Measurements from ENCODE around the gene MRM2. TPM values are rescaled to one million over a fixed set of nuclear protein-coding genes. Genes with fewer than 3 reads are reported as not detected.

Gene MRM2
- total RNA-seq, 1 experiment from 2014 or later, result 35.5 TPM

GRCh38 chr7:2225830-2226229 is 16.2 kb downstream of the MRM2 start:
- no peak overlapping the region for H3K27ac ChIP-seq (ENCODE audit: low read length)
- H3K9ac ChIP-seq (ENCODE audit: low read length), result no peak overlapping the region
- no peaks in the 10 kb centered on the region for H3K9me2 ChIP-seq (replicated peaks; ENCODE audit: insufficient read depth, low read length)
- peaks cover 46% of the 10 kb centered on the region for H3K79me2 ChIP-seq (ENCODE audit: low read length)
- no peaks in the 10 kb centered on the region for H4K20me1 ChIP-seq (ENCODE audit: insufficient read depth, low read depth, low read length)
- peaks cover 1% of the 10 kb centered on the region for H3K4me1 ChIP-seq (ENCODE audit: low read length)
- H3K9me3 ChIP-seq (ENCODE audit: low read length), result no peaks in the 10 kb centered on the region
- no peaks in the 10 kb centered on the region for H3K27me3 ChIP-seq (ENCODE audit: low read length)
- H3K36me3 ChIP-seq (ENCODE audit: insufficient read depth, low read length), result peaks cover 16% of the 10 kb centered on the region
- no peak overlapping the region for H3K4me3 ChIP-seq (ENCODE audit: low read length)
- H3K4me2 ChIP-seq (ENCODE audit: low read depth, low read length, poor library complexity, severe bottlenecking), result no peak overlapping the region
- no peak overlapping the region for H2AFZ ChIP-seq (ENCODE audit: low read length)
- no peak for DNase-seq

GRCh38 chr7:2225336-2225735 is 16.7 kb downstream of the MRM2 start:
- no peaks in the 10 kb centered on the region for H3K4me1 ChIP-seq (ENCODE audit: low read length)
- H3K27ac ChIP-seq (ENCODE audit: low read length), result no peak overlapping the region
- no peak overlapping the region for H3K9ac ChIP-seq (ENCODE audit: low read length)
- H3K79me2 ChIP-seq (ENCODE audit: low read length), result peaks cover 41% of the 10 kb centered on the region
- H3K9me2 ChIP-seq (replicated peaks; ENCODE audit: insufficient read depth, low read length), result no peaks in the 10 kb centered on the region
- no peak overlapping the region for H2AFZ ChIP-seq (ENCODE audit: low read length)
- no peaks in the 10 kb centered on the region for H4K20me1 ChIP-seq (ENCODE audit: insufficient read depth, low read depth, low read length)
- no peaks in the 10 kb centered on the region for H3K9me3 ChIP-seq (ENCODE audit: low read length)
- no peak overlapping the region for H3K4me3 ChIP-seq (ENCODE audit: low read length)
- peaks cover 16% of the 10 kb centered on the region for H3K36me3 ChIP-seq (ENCODE audit: insufficient read depth, low read length)
- DNase-seq, result no peak
- no peak overlapping the region for H3K4me2 ChIP-seq (ENCODE audit: low read depth, low read length, poor library complexity, severe bottlenecking)
- no peaks in the 10 kb centered on the region for H3K27me3 ChIP-seq (ENCODE audit: low read length)

- Histone ChIP-seq H2AFZ (ENCODE audit: low read length) (no peak overlapping the region), H3K27me3 (ENCODE audit: low read length) (no peaks in the 10 kb centered on the region), H3K36me3 (ENCODE audit: insufficient read depth, low read length) (peaks cover 16% of the 10 kb centered on the region), H3K9me2 (replicated peaks; ENCODE audit: insufficient read depth, low read length) (no peaks in the 10 kb centered on the region), H3K4me1 (ENCODE audit: low read length) (no peaks in the 10 kb centered on the region), H3K4me3 (ENCODE audit: low read length) (no peak overlapping the region), H4K20me1 (ENCODE audit: insufficient read depth, low read depth, low read length) (no peaks in the 10 kb centered on the region), H3K4me2 (ENCODE audit: low read depth, low read length, poor library complexity, severe bottlenecking) (no peak overlapping the region), H3K9ac (ENCODE audit: low read length) (no peak overlapping the region), H3K79me2 (ENCODE audit: low read length) (peaks cover 37% of the 10 kb centered on the region), H3K27ac (ENCODE audit: low read length) (no peak overlapping the region), H3K9me3 (ENCODE audit: low read length) (no peaks in the 10 kb centered on the region)
- DNase-seq, result no peak
Measured at GRCh38 chr7:2224934-2225333, 17.1 kb downstream of the MRM2 start.

GRCh38 chr7:2224491-2224928 is 17.5 kb downstream of the MRM2 start:
- H3K27ac ChIP-seq (ENCODE audit: low read length), result no peak overlapping the region
- H3K9me3 ChIP-seq (ENCODE audit: low read length), result no peaks in the 10 kb centered on the region
- H3K4me3 ChIP-seq (ENCODE audit: low read length), result no peak overlapping the region
- peaks cover 33% of the 10 kb centered on the region for H3K79me2 ChIP-seq (ENCODE audit: low read length)
- DNase-seq, result no peak
- H3K9me2 ChIP-seq (replicated peaks; ENCODE audit: insufficient read depth, low read length), result no peaks in the 10 kb centered on the region
- H3K36me3 ChIP-seq (ENCODE audit: insufficient read depth, low read length), result peaks cover 16% of the 10 kb centered on the region
- no peaks in the 10 kb centered on the region for H3K27me3 ChIP-seq (ENCODE audit: low read length)
- no peaks in the 10 kb centered on the region for H4K20me1 ChIP-seq (ENCODE audit: insufficient read depth, low read depth, low read length)
- H3K4me2 ChIP-seq (ENCODE audit: low read depth, low read length, poor library complexity, severe bottlenecking), result no peak overlapping the region
- H3K4me1 ChIP-seq (ENCODE audit: low read length), result no peaks in the 10 kb centered on the region
- no peak overlapping the region for H3K9ac ChIP-seq (ENCODE audit: low read length)
- no peak overlapping the region for H2AFZ ChIP-seq (ENCODE audit: low read length)

- H3K27me3 ChIP-seq (ENCODE audit: low read length), result no peaks in the 10 kb centered on the region
- no peaks in the 10 kb centered on the region for H3K9me3 ChIP-seq (ENCODE audit: low read length)
- H3K4me3 ChIP-seq (ENCODE audit: low read length), result no peak overlapping the region
- no peak overlapping the region for H3K27ac ChIP-seq (ENCODE audit: low read length)
- no peaks in the 10 kb centered on the region for H3K9me2 ChIP-seq (replicated peaks; ENCODE audit: insufficient read depth, low read length)
- H3K36me3 ChIP-seq (ENCODE audit: insufficient read depth, low read length), result peaks cover 16% of the 10 kb centered on the region
- no peak overlapping the region for H3K4me2 ChIP-seq (ENCODE audit: low read depth, low read length, poor library complexity, severe bottlenecking)
- H3K9ac ChIP-seq (ENCODE audit: low read length), result no peak overlapping the region
- no peaks in the 10 kb centered on the region for H3K4me1 ChIP-seq (ENCODE audit: low read length)
- H3K79me2 ChIP-seq (ENCODE audit: low read length), result peaks cover 25% of the 10 kb centered on the region
- DNase-seq, result no peak
- H2AFZ ChIP-seq (ENCODE audit: low read length), result no peak overlapping the region
- H4K20me1 ChIP-seq (ENCODE audit: insufficient read depth, low read depth, low read length), result no peaks in the 10 kb centered on the region
Measured at GRCh38 chr7:2223321-2223720, 18.7 kb downstream of the MRM2 start.

- Histone ChIP-seq H4K20me1 (ENCODE audit: insufficient read depth, low read depth, low read length) (no peaks in the 10 kb centered on the region), H3K27me3 (ENCODE audit: low read length) (no peaks in the 10 kb centered on the region), H3K9ac (ENCODE audit: low read length) (no peak overlapping the region), H3K4me1 (ENCODE audit: low read length) (no peaks in the 10 kb centered on the region), H3K27ac (ENCODE audit: low read length) (no peak overlapping the region), H3K4me2 (ENCODE audit: low read depth, low read length, poor library complexity, severe bottlenecking) (no peak overlapping the region), H3K9me2 (replicated peaks; ENCODE audit: insufficient read depth, low read length) (no peaks in the 10 kb centered on the region), H3K4me3 (ENCODE audit: low read length) (no peak overlapping the region), H3K36me3 (ENCODE audit: insufficient read depth, low read length) (peaks cover 16% of the 10 kb centered on the region), H2AFZ (ENCODE audit: low read length) (no peak overlapping the region), H3K79me2 (ENCODE audit: low read length) (peaks cover 21% of the 10 kb centered on the region), H3K9me3 (ENCODE audit: low read length) (no peaks in the 10 kb centered on the region)
- no peak for DNase-seq
Measured at GRCh38 chr7:2222516-2222915, 19.5 kb downstream of the MRM2 start.

GRCh38 chr7:2220954-2221353 is 21.1 kb downstream of the MRM2 start:
- no peak overlapping the region for H3K27ac ChIP-seq (ENCODE audit: low read length)
- no peak overlapping the region for H3K4me3 ChIP-seq (ENCODE audit: low read length)
- no peaks in the 10 kb centered on the region for H3K9me3 ChIP-seq (ENCODE audit: low read length)
- H3K79me2 ChIP-seq (ENCODE audit: low read length), result peaks cover 16% of the 10 kb centered on the region
- H3K36me3 ChIP-seq (ENCODE audit: insufficient read depth, low read length), result peaks cover 11% of the 10 kb centered on the region
- no peaks in the 10 kb centered on the region for H3K27me3 ChIP-seq (ENCODE audit: low read length)
- no peak for DNase-seq
- no peaks in the 10 kb centered on the region for H4K20me1 ChIP-seq (ENCODE audit: insufficient read depth, low read depth, low read length)
- no peak overlapping the region for H3K9ac ChIP-seq (ENCODE audit: low read length)
- H3K9me2 ChIP-seq (replicated peaks; ENCODE audit: insufficient read depth, low read length), result no peaks in the 10 kb centered on the region
- H3K4me1 ChIP-seq (ENCODE audit: low read length), result no peaks in the 10 kb centered on the region
- H3K4me2 ChIP-seq (ENCODE audit: low read depth, low read length, poor library complexity, severe bottlenecking), result no peak overlapping the region
- H2AFZ ChIP-seq (ENCODE audit: low read length), result no peak overlapping the region

- Histone ChIP-seq H3K27me3 (ENCODE audit: low read length) (no peaks in the 10 kb centered on the region), H3K4me1 (ENCODE audit: low read length) (no peaks in the 10 kb centered on the region), H3K4me3 (ENCODE audit: low read length) (no peak overlapping the region), H3K79me2 (ENCODE audit: low read length) (peaks cover 12% of the 10 kb centered on the region), H3K9me2 (replicated peaks; ENCODE audit: insufficient read depth, low read length) (no peaks in the 10 kb centered on the region), H3K36me3 (ENCODE audit: insufficient read depth, low read length) (peaks cover 6% of the 10 kb centered on the region), H4K20me1 (ENCODE audit: insufficient read depth, low read depth, low read length) (no peaks in the 10 kb centered on the region), H3K9me3 (ENCODE audit: low read length) (no peaks in the 10 kb centered on the region), H3K4me2 (ENCODE audit: low read depth, low read length, poor library complexity, severe bottlenecking) (no peak overlapping the region), H3K9ac (ENCODE audit: low read length) (no peak overlapping the region), H3K27ac (ENCODE audit: low read length) (no peak overlapping the region), H2AFZ (ENCODE audit: low read length) (no peak overlapping the region)
- DNase-seq, result no peak
Measured at GRCh38 chr7:2220506-2220905, 21.5 kb downstream of the MRM2 start.

- Histone ChIP-seq H3K4me1 (ENCODE audit: low read length) (no peaks in the 10 kb centered on the region), H4K20me1 (ENCODE audit: insufficient read depth, low read depth, low read length) (no peaks in the 10 kb centered on the region), H3K9me2 (replicated peaks; ENCODE audit: insufficient read depth, low read length) (no peaks in the 10 kb centered on the region), H3K4me3 (ENCODE audit: low read length) (no peak overlapping the region), H3K4me2 (ENCODE audit: low read depth, low read length, poor library complexity, severe bottlenecking) (no peak overlapping the region), H2AFZ (ENCODE audit: low read length) (no peak overlapping the region), H3K9ac (ENCODE audit: low read length) (no peak overlapping the region), H3K9me3 (ENCODE audit: low read length) (no peaks in the 10 kb centered on the region), H3K27ac (ENCODE audit: low read length) (no peak overlapping the region), H3K79me2 (ENCODE audit: low read length) (peaks cover 10% of the 10 kb centered on the region), H3K27me3 (ENCODE audit: low read length) (no peaks in the 10 kb centered on the region), H3K36me3 (ENCODE audit: insufficient read depth, low read length) (peaks cover 3% of the 10 kb centered on the region; the same call in 1 of the 2 replicates)
- no peak for DNase-seq
Measured at GRCh38 chr7:2220030-2220429, 22.0 kb downstream of the MRM2 start.

Measured in Karpas-422 (cell line).